ENCODE results near the gene SYNJ2BP.
"Not testable (repeated sequence)": the region's sequence is repeated elsewhere in the genome, so short reads cannot be mapped to it uniquely, and the experiment has no call there.

SYNJ2BP gene, protein sequence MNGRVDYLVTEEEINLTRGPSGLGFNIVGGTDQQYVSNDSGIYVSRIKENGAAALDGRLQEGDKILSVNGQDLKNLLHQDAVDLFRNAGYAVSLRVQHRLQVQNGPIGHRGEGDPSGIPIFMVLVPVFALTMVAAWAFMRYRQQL

DNA sequence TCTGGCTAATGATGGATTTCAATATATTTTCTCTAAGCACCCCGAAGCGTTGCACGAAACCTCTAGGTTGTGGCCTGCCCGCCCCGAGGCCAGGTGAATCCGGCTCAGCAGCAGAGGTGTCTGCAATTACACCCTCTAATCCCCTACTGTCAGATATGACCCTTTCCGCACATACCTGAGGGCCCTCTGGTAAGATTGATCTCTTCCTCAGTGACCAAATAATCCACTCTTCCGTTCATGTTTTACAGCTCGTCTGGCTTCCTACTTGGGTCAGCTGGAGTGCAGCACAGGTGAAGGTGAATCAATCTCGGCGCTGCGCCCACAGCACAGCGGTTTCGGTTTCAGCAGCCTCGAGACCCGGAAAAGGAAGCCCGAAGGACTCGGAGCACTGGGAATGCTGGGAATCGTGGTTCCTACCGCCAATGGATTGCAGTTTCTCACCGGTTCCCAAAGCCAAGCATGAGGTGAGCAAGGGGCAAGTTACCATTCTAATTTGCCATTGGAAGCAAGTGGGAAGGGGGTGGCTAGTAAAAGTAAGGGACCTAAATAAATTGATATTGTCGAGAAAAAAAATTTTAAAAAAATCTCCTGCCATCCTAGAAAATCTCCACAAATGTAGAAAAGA, at the start of gene SYNJ2BP:
Gene SYNJ2BP (minus strand): TSS at position 366 of the 625 bp plus-strand sequence. CDS start 127 bp downstream, at position 239.
- DNase-seq: peak; percentile 72

DNA sequence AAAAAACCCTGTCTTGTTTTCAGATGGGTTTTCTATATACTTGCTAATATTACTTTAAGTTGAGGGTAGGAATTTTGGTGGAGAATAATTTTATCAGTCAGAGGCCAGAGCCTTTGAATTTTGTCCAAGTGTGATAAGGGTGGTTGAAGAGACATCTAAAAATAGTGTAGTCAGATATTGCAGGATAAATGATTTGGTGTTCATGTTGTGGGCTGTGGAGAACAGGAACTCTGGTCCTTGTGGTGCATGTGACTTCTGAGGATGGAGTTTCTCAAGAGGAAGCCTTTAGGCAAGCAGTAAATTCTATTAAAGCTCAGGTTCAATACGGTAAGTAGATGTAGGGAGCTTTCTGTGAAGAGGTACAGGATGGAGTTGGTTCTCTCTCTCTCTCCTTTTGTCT, 37.8 kb upstream of the SYNJ2BP start:
- no peak for DNase-seq

DNA sequence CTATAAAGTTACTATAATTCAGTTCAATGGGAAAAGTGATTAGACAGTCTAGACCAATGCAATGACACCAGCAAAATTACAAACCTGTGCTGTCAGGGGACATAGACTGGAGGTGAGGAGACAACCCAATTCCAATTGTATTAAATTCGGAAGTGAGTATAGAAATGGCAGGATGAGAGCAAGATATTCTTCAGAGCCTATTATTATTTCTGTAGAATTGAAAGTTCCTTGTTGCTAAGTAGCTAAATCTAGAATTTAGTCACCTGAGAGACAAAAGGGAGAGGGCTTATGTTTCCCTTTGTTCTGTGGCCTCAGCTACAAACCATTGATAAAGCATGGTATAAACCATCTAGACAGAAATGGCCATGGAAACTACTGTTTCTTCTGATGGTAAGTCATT, 35.0 kb upstream of the SYNJ2BP start, which contains the start of gene ADAM21:
Gene ADAM21 (plus strand): TSS at position 301 of the 400 bp plus-strand sequence. CDS start 5,326 bp downstream, outside the sequence.
- DNase-seq: no peak

DNA sequence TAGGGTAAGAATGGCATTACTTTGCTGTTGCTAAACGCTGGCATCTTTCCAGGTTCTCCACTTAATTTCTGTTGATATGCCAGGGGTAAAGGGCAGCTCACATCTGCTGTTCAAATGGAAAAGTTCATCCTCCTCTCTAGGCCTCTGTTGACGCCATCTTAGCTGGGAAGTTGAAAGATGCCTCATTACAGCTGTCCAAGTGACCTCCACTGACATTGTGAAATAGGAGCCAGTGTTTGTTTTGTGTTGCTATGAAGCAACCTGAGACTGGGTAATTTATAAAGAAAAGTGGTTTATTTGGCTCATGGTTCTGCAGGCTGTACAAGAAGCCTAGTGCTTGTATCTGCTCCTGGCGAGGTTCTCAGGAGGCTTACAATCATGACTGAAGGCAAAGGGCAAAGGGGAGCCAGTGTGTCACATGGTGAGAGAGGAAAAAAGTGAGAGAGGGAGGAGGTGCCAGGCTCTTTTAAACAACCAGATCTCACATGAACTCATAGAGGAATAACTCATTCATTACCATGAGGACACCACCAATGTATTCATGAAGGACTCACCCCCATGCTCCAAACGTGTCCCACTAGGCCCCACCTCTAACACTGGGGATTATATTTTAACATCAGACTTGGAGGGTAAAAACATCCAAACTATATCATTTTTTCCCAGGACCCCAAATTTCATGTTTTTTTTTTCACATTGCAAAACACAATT, 31.9 kb upstream of the SYNJ2BP start:
- DNase-seq: no peak

DNA sequence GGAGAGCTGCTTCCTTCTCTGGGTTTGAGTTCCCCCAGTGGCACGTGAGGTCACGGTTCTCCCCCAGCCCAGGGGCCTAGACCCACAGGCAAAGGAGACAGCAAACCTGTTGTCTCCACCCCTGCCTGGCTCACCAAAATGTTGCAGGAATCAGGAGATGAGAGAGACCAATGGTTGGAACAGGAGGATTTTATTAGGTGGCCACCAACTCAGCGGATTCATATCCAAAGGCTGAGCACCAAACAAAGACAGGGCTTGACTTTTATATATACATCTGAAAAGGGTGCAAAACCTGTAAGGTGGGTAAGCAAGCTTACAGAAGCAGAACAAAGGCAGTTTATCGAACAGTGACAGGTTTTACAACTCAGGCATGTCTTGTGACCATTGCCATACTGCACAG, 25.9 kb upstream of the SYNJ2BP start:
- no peak for DNase-seq

DNA sequence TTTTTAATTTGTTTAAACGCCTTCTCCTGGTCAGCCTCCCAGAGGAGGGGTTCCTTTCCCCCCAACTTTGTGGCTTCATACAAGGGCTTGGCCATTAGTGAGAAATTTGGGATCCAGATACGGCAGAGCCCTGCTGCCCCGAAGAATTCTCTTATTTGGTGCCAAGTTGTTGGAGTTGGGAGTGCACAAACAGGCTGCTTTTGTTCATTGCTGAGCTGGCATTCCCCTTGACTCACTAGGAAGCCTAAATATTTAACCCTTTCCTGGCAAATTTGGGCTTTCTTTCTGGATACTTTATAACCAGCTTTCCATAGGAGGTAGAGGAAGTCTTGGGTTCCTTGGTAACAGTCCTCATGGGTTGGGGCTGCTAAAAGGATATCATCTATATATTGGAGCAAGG, 24.8 kb upstream of the SYNJ2BP start:
- no peak for DNase-seq

DNA sequence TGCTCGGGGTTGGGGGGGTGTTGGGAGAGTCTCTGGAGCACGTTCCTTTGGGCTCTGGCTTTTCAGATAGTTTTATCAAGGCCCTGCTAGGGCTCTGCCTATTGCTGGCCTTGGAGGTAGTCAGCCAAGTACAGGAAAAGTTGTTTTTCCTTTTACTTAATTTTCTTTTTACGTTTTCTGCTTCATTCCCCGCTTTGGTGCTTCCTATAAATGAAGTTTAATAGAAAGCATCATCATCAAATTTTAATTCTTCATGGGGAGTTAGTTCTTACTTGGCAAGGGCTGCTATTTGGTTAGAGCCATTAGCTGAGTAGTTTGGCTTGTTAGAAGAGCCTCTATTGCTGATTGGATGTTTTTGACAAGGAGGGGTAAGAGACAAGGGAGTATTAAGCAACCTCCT, 20.0 kb upstream of the SYNJ2BP start:
- no peak for DNase-seq

DNA sequence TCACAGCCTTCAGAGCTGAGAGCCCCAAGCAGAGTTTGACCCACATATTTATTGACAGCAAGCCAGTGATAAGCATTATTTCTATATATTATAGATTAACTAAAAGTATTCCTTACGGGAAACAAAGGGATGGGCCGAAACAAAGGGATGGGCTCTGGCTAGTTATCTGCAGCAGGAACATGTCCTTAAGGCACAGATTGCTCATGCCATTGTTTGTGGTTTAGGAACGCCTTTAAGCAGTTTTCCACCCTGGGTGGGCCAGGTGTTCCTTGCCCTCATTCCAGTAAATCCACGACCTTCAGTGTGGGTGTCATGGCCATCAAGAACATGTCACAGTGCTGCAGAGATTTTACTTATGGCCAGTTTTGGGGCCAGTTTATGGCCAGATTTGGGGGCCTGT, 9.7 kb upstream of the SYNJ2BP start:
- DNase-seq: not testable (repeated sequence)

DNA sequence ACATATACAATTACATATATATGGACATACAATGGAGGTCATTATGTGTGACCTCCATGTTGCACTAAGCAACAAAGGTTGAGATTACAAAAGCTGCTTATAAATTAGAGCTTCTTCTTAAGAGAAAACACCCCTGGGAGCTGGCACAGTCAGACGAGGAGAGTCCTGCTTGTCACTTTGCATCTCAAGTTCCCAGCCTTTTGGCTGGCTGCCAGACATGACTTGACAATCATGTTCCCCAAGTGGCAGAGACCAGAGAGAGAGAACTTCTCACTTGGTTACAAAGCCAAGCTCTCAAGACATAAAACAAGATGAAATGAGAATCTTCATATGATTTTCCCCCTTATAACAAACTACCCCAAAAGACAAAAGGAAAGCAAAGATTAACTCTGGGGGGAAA, 8.5 kb upstream of the SYNJ2BP start:
- DNase-seq: no peak

DNA sequence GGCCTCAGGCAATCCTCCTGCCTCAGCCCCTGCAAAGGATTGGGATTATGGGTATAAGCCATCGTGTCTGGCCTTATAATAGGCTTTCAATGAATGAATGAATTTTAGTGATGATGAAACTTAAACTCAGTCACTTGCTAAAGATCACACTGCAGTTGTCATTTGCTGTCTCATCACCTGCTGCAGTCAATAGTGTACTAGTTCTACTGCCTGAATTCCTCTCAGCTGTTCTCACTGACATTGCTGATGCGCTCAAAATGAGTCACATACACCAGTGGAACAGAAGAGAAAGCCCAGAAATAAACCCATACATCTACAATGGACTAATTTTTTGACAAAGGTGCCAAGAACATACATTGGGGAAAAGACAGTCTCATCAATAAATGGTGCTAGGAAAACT, 5.6 kb upstream of the SYNJ2BP start:
- no peak for DNase-seq

DNA sequence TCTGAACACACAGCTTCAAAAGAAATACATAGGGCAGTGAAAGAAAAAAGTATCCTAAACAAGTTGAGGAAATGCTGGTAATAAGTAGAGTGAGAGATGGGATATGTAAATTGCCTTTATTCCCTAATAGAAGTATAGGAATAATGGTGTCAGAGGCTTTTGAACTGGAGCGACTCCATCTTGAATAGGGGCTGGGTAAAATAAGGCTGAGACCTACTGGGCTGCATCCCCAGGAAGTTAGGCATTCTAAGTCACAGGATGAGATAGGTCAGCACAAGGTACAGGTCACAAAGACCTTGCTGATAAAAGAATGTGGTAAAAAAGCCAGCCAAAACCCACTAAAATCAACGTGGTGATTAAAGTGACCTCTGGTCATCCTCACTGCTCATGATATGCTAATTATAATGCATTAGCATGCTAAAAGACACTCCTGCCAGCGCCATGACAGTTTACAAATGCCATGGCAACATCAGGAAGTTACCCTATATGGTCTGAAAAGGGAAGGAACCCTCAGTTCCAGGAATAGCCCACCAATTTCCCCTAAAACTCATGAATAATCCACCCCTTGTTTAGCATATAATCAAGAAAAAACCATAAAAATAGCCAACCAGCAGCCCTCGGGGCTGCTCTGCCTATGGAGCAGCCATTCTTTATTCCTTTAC, 2.5 kb upstream of the SYNJ2BP start:
- not testable (repeated sequence) for DNase-seq

DNA sequence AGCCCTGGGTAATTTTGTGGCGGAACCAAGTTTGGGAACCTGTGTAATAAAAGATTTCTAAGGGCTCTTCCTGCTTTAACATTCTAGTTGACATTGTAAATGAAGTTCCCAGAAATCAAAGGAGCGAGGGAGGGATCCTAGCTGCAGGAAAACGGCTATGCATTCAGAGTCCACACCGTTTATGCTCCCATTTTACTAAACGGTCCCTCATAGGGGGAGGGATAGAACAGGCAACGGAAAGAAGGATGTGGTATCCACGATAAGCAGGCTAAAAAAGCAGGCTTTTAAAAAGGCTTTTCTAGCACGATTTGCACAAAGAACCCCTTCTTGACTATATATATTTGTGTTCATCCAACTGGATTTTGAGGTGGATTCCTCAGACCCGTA, 559 bp downstream of the SYNJ2BP start:
- no peak for DNase-seq

DNA sequence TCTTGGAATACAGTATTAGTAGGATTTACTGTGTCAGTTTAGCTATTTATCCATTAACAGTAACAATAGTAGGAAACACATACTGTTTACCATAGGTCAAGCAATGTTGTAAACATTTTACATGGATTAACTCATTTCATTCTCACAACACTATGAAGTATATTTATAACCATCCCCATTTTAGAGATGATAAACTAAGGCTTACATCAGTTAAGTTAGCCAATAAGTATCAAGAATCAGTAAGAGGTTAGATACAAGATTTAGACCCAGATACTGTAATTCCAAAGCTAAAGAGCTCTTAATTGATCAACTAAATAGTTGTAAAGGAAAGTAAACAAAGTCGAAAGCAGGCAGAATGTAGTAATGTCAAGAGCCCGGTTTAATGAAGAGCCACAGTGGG, 1.1 kb downstream of the SYNJ2BP start:
- no peak for DNase-seq

DNA sequence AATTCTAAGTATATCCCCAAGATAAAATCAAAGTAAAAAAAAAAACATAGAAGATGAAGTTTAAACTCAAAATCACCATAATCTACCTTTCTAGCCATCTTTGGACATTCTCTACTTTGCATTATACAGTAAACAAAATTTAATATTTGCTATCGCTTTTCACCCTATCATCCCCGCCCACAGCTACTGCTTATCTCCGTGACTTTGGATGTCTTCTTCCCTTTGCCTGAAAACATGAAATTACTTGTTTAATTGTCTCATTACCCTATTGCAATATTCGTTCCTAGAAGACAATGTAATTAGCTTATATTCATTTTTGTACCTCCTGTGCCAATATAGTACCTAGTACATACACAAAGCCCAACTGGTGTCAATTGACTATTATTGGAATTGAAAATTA, 9.3 kb downstream of the SYNJ2BP start:
- DNase-seq: no peak

DNA sequence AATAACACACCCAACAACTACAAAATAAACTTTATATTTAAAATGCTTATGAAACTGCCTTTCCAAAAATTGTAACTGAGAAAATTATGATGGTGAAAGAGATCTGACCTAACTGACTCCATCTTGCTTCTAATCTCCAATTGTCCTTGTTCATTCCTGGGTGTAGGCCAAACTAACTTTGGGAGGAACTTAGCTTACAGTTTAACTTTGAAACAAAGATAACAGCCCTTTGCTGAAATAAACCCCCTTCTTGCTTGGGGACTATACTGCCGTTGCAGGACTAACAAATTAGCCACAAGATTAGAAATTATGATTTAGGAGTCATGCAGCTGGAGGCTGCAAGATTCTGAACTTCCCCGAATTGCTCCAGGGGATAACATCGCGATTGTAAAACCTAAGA, 10.7 kb downstream of the SYNJ2BP start:
- DNase-seq: not testable (repeated sequence)

DNA sequence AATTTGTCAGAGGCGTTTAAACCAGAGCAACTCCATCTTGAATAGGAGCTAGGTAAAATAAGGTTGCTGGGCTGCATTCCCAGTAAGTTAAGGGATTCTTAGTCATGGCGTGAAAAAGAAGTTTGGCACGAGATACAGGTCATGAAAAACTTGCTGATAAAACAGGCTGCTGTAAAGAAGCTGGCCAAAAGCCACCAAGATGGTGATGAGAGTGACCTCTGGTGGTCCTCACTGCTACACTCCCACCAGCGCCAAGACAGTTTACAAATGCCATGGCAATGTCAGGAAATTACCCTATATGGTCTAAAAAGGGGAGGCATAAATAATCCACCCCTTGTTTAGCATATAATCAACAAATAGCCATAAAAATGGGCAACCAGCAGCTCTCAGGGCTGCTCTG, 13.6 kb downstream of the SYNJ2BP start:
- DNase-seq: peak; percentile 7

DNA sequence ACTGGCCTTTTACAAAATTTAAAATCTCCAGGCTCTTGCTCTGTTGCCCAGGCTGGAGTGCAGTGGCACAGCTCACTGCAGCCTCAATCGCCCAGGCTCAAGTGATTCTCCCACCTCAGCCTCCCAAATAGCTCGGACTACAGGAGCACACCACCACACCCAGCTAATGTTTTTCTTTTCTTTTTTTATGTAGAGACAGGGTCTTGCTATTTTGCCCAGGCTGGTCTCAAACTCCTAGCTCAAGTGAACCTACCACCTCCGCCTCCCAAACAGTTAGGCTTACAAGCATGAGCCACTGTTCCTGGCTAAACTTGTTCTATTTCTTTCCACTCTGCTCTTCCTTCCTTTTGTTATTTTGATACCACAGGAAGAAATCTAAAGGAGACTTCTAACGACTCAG, 15.2 kb downstream of the SYNJ2BP start:
- no peak for DNase-seq

DNA sequence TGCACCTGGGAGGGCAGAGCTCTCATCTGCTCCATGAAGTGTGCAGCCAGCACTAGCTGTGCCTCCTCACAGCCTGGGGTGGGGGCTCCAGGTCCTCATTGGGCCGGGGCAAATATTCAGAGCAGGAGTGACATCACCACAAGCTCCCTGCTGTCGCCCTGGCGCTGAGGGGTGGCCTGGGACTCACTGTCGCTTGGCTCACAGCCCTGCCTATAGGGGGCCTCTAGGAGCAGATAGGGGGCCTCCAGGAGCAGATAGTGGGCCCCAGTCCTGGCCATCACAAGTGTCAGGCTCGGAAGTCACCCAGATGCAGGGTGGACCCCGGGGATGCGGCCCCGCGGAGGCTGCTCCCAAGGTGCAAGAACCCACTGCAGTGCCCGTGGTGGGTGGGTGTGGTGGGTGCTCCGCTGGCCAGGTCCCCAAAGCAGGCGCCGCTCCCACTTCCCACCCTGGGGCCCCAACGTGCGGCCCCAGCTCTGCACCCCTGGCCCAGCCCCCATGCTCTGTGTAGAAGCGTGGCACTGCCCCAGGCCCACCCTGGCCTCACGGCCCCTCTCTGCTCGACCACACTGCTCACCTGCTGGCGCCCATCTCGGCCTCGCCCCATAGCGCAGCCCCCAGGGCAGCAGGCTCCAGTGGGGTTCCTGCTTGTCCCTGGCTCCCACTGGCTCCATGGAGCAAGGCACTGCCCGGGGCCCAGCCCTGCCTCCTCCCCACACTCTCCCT, 18.0 kb downstream of the SYNJ2BP start:
- DNase-seq: no peak

DNA sequence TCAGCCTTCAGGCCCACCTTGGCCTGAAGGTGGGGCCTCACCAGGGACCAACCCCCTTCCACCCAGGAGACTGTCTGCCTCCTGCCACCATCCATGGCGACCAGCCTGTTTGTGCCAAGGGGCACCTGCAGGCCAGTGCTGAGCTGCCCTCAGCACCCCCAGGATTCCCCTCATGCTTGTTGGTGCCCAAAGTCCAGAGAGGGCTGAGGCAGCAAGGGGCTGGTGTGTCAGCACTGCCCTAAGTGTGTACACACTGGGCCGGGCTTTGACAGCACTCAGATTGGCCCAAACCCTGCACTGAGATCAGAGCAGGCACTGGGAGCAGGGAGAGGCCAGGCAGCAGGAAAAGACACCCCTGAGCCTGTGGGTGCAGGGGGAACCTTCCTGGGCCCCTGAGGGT, 18.6 kb downstream of the SYNJ2BP start:
- no peak for DNase-seq

DNA sequence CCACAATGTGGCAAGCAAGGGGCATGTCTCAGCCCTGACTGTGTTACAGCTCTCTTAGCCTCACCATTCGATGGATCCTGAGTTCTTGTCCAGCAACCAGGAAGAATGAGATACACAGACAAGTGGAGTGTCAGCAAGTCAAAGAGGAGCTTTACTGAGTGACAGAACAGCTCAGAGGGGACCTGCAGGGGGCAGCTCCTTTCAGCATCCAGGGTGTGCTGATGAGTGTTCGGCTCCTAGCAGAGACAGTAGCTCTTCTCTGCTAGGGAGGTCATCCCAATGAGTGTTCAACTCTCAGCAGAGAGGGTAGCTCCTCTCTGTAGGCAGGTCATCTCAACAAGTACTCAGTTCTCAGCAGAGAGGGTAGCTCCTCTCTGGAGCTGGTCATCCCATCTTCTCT, 19.1 kb downstream of the SYNJ2BP start:
- DNase-seq: no peak

DNA sequence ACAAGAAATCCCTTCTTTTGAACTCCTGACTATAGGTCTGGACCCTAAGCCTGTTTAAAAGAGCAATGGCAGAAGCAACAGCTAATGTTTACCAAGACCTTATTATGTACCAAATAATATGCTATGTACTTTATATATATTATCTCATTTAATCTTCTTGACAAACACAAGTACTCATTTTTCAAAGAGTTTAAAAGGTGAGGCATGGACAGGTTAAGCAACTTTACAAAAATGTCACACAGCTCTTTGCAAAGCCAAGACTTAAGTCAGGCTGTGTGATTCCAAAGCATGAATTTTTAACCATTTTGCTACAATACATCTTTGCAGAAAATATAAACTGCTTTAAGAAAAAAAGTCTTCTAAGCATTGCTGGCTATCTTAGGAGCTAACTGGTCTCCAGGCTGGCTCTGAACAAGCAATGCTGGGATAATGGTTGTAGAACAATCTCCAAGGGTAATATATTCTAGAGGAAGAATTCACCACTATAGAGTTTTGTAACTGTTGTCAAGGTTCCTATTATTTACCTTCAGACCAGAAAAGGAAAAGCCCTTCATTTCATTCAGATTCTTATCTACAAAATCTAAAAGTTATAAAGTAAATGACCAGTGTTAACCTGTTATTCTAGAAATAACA, 22.1 kb downstream of the SYNJ2BP start:
- DNase-seq: no peak

DNA sequence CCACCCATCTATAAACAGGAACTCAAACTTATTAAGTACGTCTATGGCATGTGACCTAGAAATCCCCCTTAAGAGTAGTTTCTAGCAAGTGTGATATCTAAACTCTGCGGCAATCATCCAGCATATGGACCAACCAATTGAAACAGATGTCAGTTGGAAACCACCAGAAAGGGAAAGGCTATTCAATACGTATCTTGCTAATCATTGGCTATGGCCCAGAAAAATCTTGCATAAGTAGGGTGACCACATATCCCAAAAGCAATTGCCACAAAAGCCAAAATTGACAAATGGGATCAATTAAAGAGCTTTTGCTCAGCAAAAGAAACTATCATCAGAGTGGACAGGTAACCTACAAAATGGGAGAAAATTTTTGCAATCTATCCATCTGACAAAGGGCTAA, 24.2 kb downstream of the SYNJ2BP start:
- no peak for DNase-seq

Data from retina (tissue), 1 donor.